Loucy (cell line): ENCODE measurements around the gene SIPA1.
"Not testable (repeated sequence)": the region's sequence is repeated elsewhere in the genome, so short reads cannot be mapped to it uniquely, and the experiment has no call there.

Experiments
- H2AFZ ChIP-seq: fragments of 200-600 bp; sonication (generic); 2 replicates; pipeline ENCODE4 v1.6.0; 2016; ENCODE audit warnings: antibody characterized with exemption, mild to moderate bottlenecking, low read length, moderate library complexity
- H3F3A ChIP-seq: fragments of 200-600 bp; 2 replicates; pipeline ENCODE4 v1.6.0; 2016; ENCODE audit warnings: antibody characterized with exemption, low read depth, mild to moderate bottlenecking
- H3K27me3 ChIP-seq: fragments of 200-600 bp; sonication (generic); 2 replicates; pipeline ENCODE4 v1.6.1; 2014; ENCODE audit warnings: low read length, mild to moderate bottlenecking; ENCODE audit not compliant: insufficient read depth, poor library complexity, severe bottlenecking
- H3K36me3 ChIP-seq: fragments of 200-600 bp; sonication (generic); 2 replicates; pipeline ENCODE4 v1.6.1; 2016; ENCODE audit warnings: low read length; ENCODE audit not compliant: insufficient read depth
- H3K4me1 ChIP-seq: fragments of 200-600 bp; sonication (generic); 2 replicates; pipeline ENCODE4 v1.5.1; 2014; ENCODE audit warnings: low read length, mild to moderate bottlenecking; ENCODE audit not compliant: insufficient read depth, poor library complexity, severe bottlenecking
- H3K4me2 ChIP-seq: fragments of 200-600 bp; sonication (generic); 2 replicates; pipeline ENCODE4 v1.6.0; 2014; ENCODE audit warnings: antibody characterized with exemption, low read length, low read depth, mild to moderate bottlenecking; ENCODE audit not compliant: poor library complexity, severe bottlenecking
- H3K4me3 ChIP-seq: fragments of 200-600 bp; sonication (generic); 2 replicates; pipeline ENCODE4 v1.5.1; 2014; ENCODE audit warnings: low read length, mild to moderate bottlenecking, mixed read lengths; ENCODE audit not compliant: poor library complexity, severe bottlenecking
- H3K79me2 ChIP-seq: fragments of 200-600 bp; sonication (generic); 2 replicates; pipeline ENCODE4 v1.6.1; 2014; ENCODE audit warnings: low read length; ENCODE audit not compliant: insufficient read depth
- H3K9ac ChIP-seq: fragments of 200-600 bp; sonication (generic); 2 replicates; pipeline ENCODE4 v1.6.0; 2014; ENCODE audit warnings: mild to moderate bottlenecking, low read depth, low read length, moderate library complexity; ENCODE audit not compliant: poor library complexity, severe bottlenecking
- H3K9me2 ChIP-seq: fragments of 200-600 bp; sonication (generic); replicated peaks from 2 replicates; pipeline ENCODE4 v1.6.1; 2016; ENCODE audit warnings: low read depth, low read length, mixed read lengths
- H3K9me3 ChIP-seq: fragments of 200-600 bp; sonication (generic); 2 replicates; pipeline ENCODE4 v1.6.1; 2014; ENCODE audit warnings: mild to moderate bottlenecking, antibody characterized with exemption, low read length, low read depth; ENCODE audit not compliant: insufficient read depth
- H4K20me1 ChIP-seq: fragments of 200-600 bp; sonication (generic); 2 replicates; pipeline ENCODE4 v1.6.0; 2014; ENCODE audit warnings: antibody characterized with exemption, low read length, mild to moderate bottlenecking; ENCODE audit not compliant: insufficient read depth, poor library complexity, severe bottlenecking
- EZH2phosphoT487 ChIP-seq: fragments of 200-600 bp; IDR thresholded peaks from 2 replicates; pipeline ENCODE4 v1.6.1; 2018; ENCODE audit warnings: antibody characterized with exemption, mild to moderate bottlenecking, moderate library complexity, borderline replicate concordance
- TF ChIP-seq, protein P1 (sequence below): fragments of 200-600 bp; sonication (generic); conservative IDR thresholded peaks from 2 replicates; pipeline ENCODE4 v1.5.1; 2014; ENCODE audit warnings: mild to moderate bottlenecking, antibody characterized with exemption, low read length

SIPA1 gene

DNA sequence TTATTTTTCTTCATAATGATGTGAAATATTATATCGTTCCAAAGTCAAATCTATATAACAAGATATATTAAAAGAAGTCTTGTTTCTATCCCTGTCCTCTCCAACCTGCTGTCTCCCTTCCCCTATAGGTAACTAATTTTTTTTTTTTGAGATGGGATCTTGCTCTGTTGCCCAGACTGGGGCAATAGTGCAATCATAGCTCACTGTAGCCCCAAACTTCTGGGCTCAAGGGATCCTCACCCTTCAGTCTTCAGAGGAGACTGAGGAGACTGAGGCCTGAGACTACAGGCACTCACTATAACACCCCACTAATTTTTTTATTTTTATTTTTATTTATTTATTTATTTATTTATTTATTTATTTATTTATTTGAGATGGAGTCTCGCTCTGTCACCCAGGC lies 35.1 kb downstream of the SIPA1 start:
- Histone ChIP-seq H3K9me2 (no peaks in the 10 kb centered on the region), H3K9ac (no peak overlapping the region), H3F3A (no peaks in the 10 kb centered on the region), H3K9me3 (no peaks in the 10 kb centered on the region), H3K4me3 (no peak overlapping the region), H3K4me1 (no peaks in the 10 kb centered on the region), H3K4me2 (no peak overlapping the region), H3K79me2 (no peaks in the 10 kb centered on the region), H2AFZ (no peak overlapping the region), H3K27me3 (no peaks in the 10 kb centered on the region), H4K20me1 (no peaks in the 10 kb centered on the region), H3K36me3 (no peaks in the 10 kb centered on the region)
- TF ChIP-seq EZH2phosphoT487 = no peak
- TF ChIP-seq, protein P1, sequence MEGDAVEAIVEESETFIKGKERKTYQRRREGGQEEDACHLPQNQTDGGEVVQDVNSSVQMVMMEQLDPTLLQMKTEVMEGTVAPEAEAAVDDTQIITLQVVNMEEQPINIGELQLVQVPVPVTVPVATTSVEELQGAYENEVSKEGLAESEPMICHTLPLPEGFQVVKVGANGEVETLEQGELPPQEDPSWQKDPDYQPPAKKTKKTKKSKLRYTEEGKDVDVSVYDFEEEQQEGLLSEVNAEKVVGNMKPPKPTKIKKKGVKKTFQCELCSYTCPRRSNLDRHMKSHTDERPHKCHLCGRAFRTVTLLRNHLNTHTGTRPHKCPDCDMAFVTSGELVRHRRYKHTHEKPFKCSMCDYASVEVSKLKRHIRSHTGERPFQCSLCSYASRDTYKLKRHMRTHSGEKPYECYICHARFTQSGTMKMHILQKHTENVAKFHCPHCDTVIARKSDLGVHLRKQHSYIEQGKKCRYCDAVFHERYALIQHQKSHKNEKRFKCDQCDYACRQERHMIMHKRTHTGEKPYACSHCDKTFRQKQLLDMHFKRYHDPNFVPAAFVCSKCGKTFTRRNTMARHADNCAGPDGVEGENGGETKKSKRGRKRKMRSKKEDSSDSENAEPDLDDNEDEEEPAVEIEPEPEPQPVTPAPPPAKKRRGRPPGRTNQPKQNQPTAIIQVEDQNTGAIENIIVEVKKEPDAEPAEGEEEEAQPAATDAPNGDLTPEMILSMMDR = no peak

DNA sequence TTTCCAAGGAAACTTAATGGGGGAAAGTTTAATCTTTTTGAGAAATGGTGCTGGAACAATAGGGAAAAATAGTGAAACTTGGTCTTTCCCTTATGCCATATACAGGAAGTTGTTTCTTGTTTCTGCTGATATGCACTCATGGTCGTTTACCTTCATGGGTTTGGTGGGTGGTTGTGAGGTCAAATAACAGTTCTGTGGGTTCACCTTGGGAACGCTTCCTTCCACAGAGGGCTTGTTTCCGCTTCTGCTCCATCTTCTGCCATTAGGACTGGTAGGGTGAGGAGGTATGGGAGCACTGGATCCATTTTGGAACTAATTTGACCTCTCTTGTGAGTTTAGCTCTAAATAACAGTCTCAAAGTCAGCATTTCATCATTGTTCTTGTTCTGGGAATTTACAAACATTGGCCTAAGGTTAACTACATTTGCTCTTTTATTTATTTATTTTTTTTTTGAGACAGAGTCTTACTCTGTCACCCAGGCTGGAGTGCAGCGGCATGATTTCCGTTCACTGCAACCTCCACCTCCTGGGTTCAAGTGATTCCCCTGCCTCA lies 42.4 kb downstream of the SIPA1 start:
- TF ChIP-seq, protein P1 = no peak
- TF ChIP-seq EZH2phosphoT487 = no peak

DNA sequence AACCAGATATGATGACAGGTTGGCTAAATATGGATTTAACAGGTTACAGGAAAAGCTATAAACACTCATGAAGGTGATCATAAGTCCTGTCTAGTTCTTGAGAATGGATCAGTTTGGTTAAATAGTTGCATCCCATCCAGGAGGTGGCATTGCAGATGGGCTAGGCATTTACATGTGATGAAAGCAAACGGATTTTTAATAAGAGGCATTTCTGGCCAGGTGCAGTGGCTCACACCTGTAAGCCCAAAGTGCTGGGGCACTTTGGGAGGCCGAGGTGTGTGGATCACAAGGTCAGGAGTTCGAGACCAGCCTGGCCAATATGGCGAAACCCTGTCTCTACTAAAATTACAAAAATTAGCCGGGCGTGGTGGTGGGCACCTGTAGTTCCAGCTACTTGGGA lies 45.6 kb downstream of the SIPA1 start:
- H3K9ac ChIP-seq = not testable (repeated sequence)

More for the DNA sequence above, 42.4 kb downstream of the SIPA1 start:
- no peaks in the 10 kb centered on the region for H3F3A ChIP-seq
- H3K36me3 ChIP-seq = no peaks in the 10 kb centered on the region
- no peaks in the 10 kb centered on the region for H3K9me2 ChIP-seq
- H3K9ac ChIP-seq = no peak overlapping the region
- H3K4me1 ChIP-seq = no peaks in the 10 kb centered on the region
- no peak overlapping the region for H3K4me2 ChIP-seq
- H3K27me3 ChIP-seq = no peaks in the 10 kb centered on the region
- H3K79me2 ChIP-seq = no peaks in the 10 kb centered on the region
- H3K4me3 ChIP-seq = no peak overlapping the region
- H3K9me3 ChIP-seq = no peaks in the 10 kb centered on the region
- no peak overlapping the region for H2AFZ ChIP-seq
- no peaks in the 10 kb centered on the region for H4K20me1 ChIP-seq

DNA sequence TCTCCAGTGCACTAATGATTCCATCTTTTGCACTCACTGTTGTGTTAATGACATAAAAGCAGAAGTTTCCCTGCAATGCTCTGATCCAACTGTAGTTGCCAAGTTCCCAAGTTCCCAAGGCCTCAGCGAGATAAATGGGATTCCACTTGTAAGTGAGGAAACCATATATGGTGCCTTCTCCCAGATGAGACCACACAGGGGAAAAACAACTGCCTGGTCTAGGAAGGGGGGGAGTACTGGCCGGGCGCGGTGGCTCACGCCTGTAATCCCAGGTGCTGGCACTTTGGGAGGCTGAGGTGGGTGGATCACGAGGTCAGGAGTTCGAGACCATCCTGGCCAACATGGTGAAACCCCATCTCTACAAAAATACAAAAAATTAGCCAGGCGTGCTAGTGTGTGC lies 48.1 kb downstream of the SIPA1 start:
- Histone ChIP-seq H3K27me3 (no peaks in the 10 kb centered on the region), H3K36me3 (no peaks in the 10 kb centered on the region), H2AFZ (no peak overlapping the region), H4K20me1 (no peaks in the 10 kb centered on the region), H3K4me2 (no peak overlapping the region), H3K4me3 (no peak overlapping the region), H3K9me3 (no peaks in the 10 kb centered on the region), H3F3A (no peaks in the 10 kb centered on the region), H3K79me2 (no peaks in the 10 kb centered on the region), H3K4me1 (no peaks in the 10 kb centered on the region), H3K9ac (no peak overlapping the region), H3K9me2 (no peaks in the 10 kb centered on the region)
- TF ChIP-seq, protein P1 = no peak
- TF ChIP-seq EZH2phosphoT487 = no peak

More for the DNA sequence above, 45.6 kb downstream of the SIPA1 start:
- not testable (repeated sequence) for H3K9me3 ChIP-seq, H3K4me2 ChIP-seq, H3F3A ChIP-seq, H3K36me3 ChIP-seq, H4K20me1 ChIP-seq, H3K9me2 ChIP-seq, H3K79me2 ChIP-seq, H3K4me3 ChIP-seq, H2AFZ ChIP-seq, H3K27me3 ChIP-seq, H3K4me1 ChIP-seq

DNA sequence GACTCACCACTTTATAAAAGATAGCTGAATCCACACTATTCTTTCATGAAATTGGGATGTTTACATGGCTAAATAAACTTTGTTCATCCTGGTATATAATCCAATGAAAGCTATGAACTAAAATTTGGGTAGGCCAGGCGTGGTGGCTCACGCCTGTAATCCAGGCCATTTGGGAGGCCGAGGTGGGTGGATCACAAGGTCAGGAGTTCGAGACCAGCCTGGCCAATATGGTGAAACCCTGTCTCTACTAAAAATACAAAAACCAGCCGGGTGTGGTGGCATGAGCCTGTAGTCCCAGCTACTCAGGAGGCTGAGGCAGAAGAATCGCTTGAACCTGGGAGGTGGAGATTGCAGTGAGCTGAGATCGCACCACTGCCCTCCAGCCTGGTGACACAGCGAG lies 53.9 kb downstream of the SIPA1 start:
- not testable (repeated sequence) for H3K4me2 ChIP-seq, H3F3A ChIP-seq, H4K20me1 ChIP-seq, H3K9me2 ChIP-seq, H3K4me1 ChIP-seq, H3K27me3 ChIP-seq, H3K9me3 ChIP-seq, H3K4me3 ChIP-seq, H3K36me3 ChIP-seq, H2AFZ ChIP-seq, H3K79me2 ChIP-seq, H3K9ac ChIP-seq
